HK-2 (cell line): Measurements from ENCODE around the gene CDK14.

Source experiments
- DNase-seq: peaks from one replicate; pipeline ENCODE4 v3.0.0-alpha.2; 2018; ENCODE audit not compliant: unreplicated experiment

The CDK14 gene

DNA sequence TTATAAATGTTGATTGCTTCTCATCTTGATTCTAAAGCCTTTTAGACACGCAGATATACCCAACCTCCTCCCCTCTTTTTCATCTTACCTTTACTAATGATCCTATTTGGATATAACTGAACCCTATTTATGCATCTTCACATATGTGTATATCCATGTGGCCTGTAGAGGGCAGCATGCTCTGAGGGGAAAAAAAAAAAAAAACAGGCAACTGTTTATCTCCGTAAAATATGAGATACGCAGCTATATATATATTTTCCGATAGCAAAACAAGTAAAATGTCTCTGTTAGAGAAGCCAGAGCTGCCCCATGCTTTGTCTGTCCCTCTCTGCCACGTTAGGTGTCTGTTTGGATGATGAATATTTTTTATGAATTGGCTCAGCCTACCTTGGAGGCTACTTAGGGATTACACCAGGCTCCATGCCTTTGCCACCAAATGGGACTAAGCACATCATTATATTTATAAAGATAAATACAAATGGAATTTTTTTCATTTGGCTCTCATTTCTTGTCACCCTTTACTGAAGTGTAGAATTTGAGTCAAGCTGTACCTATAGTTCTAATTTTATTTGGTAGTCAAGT, 493.4 kb downstream of the CDK14 start:
- DNase-seq, result peak; percentile 10

DNA sequence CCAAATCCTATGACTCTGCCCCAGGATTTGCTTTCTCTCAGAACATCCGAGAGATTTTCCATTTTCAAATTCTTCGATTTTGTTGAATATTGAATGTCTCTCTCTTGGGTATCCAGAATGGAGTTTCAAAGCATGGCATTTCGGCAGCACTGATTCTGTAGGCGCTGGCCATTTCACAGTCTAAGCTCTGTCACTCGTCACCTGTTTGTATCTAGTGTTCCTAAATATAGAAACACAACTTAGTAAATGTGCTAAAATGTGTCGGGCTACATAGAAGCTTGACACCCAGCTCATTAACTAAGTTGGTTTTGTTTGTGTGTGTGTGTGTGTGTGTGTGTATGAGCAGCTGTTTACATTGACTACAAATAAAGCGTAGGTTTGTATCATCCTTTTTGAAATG, 494.6 kb downstream of the CDK14 start:
- no peak for DNase-seq

GRCh38 chr7:91091631-91092030, 495.5 kb downstream of the CDK14 start:
- no peak for DNase-seq

- DNase-seq, result no peak
These were observed 497.1 kb downstream of the CDK14 start for GRCh38 chr7:91093181-91093580.

DNA sequence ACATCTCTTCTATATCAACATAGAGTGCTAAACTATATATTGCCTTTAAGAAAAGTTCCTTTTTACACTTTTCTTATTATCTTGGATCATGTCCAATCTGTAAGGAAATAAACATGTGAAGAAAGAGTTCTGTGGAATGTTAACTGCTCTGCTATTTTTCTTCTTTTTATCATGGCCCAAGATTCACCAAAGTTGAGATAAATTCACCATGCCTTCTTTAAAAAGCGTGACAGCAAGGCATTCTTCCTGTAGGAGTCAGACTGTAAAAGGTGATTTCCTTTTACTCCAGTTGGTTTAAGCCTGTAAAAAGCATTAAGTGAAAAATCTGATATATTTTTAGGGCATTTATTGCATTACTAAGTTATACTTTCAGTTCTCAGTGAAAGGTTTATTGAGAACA, 502.4 kb downstream of the CDK14 start:
- no peak for DNase-seq

GRCh38 chr7:91103363-91103762, 507.2 kb downstream of the CDK14 start:
- no peak for DNase-seq

- DNase-seq, result no peak
These were observed 511.3 kb downstream of the CDK14 start for GRCh38 chr7:91107460-91107859.

GRCh38 chr7:91109200-91109599, 513.1 kb downstream of the CDK14 start:
- DNase-seq, result no peak

DNA sequence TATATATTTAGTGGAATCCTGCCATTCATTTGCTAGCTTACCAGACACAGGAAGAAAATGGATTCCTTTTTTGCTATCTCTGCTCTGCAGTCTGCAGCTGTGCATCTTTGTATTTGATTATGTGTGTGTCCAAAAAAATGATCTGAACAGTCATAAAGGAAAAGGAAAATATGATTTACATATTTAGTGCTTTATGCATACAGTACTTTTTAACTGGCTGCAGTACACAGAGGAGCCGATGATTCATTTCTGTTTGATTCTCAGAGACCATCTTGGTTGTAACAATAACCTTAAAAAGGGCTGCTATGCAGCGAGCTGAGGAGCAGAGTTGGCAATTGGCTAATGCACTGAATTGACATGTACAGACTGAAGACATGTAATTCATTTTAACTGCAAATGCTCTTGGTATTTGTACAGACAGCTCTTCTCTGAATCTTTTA, 516.8 kb downstream of the CDK14 start:
- no peak for DNase-seq

- DNase-seq, result no peak
These were observed 518.1 kb downstream of the CDK14 start for GRCh38 chr7:91114232-91114631.

GRCh38 chr7:91126762-91127161, 530.6 kb downstream of the CDK14 start:
- DNase-seq, result no peak

GRCh38 chr7:91127325-91127724, 531.2 kb downstream of the CDK14 start:
- DNase-seq, result no peak

DNA sequence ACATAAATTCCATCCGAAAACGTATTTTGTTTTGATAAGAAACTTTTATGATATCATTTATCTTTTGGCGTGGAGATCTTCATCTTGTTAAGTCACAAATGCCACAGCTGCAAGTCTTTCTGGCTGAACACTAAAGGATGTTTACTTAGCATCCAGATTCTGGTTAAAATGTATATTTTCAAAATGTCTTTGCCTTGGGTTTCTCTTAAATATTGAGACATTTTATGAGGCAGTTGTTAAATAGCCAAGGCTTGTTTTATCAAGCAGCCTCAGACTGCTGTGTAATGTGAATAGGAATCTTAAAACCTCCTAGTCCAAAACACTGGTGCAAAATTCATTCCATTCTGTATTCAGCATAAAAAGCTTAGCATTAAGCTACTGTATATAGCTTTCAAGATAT, 531.8 kb downstream of the CDK14 start:
- no peak for DNase-seq

- no peak for DNase-seq
These were observed 532.7 kb downstream of the CDK14 start for GRCh38 chr7:91128683-91129348.

GRCh38 chr7:91135300-91135699, 539.2 kb downstream of the CDK14 start:
- no peak for DNase-seq

DNA sequence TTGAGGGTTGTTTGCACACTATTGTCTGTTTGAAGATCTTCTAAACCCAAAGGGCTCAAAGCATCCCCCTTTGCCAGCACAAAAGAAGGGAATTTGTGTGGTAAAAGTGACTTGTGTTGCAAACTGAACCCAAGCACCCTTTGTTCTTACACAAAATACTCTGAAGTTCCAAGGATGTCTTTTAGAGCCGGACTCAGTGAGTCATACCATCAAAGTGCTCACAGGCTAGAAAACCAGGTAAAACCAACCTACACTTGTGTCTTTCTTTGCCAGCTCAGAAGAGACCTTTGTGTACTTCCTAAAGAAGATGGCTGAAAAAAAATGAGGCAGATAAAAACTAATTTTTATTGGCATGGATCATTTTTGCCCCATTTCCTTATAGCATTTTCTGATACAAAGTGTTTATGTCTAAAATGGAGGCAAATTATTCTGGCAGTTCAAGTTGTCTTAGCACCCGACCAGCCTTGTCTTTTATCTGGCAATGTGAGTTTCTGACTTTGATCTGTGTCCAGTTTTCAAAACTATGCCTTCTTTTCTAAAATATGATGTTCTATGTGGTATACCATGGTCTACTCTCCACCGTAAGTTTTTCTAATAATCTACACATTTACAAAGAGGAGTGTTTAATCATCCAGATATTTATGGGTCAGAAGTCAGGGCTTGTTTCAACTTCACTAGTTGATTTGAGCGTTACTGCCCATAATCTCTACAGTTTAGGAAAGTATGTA, 539.7 kb downstream of the CDK14 start:
- no peak for DNase-seq

DNA sequence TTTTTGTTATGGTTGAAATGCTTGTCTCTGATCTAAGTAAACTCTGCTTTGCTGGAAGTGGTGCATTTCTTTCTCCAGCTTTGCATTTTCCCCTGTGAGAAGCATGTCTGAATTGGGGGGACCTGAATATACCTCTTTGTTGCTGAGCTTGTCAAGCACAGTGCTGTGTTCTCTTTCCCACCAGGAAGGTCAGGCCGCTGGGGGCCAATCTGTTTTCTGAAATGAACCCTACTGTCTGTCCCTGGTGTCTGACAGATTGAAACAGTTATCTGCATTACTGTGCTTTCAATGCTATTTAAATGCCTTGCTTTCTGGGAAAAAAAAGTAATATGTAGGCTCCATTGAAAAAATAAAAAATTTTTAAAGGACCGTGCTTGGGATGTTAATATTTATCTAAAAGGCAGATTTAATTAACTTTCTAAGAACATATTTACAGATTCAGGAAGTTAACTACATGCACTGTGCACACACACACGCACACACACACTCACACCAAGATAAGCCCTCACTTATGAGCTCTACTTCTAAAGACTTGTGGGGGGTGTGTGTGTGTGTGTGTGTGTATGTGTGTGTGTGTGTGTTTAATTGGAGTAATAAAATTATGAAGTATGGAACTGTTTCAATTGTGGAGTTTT, 541.1 kb downstream of the CDK14 start:
- DNase-seq, result no peak

DNA sequence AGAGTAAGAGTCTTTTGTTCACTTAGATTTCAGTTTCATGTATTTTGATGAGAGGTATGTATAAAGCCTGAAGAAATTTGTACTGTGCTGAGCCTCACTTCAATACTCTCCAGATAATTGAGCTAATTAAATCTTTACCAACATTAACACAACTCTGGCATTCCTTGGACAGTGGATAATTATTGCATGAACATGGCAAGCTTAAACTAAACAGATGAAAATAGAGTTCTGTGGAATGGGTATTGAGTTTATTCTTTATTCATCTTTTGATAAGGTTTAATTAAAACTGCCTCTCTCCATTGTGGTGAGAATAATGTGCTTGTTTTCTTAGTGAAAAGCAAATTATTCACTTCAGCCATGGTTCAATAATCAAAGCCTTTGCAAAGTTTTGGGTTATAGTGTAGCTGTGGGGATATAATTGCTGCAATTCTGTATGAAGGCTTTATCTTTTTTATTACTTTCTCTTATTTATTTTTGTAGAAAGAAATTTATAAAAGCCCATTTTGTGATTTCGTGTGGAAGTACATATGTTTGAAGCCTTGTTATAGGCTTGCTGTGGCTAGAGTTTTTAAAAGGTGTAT, 541.8 kb downstream of the CDK14 start:
- DNase-seq, result no peak

- DNase-seq, result no peak
These were observed 544.2 kb downstream of the CDK14 start for GRCh38 chr7:91140286-91140685.

GRCh38 chr7:91140982-91141381, 544.9 kb downstream of the CDK14 start:
- DNase-seq, result no peak

DNA sequence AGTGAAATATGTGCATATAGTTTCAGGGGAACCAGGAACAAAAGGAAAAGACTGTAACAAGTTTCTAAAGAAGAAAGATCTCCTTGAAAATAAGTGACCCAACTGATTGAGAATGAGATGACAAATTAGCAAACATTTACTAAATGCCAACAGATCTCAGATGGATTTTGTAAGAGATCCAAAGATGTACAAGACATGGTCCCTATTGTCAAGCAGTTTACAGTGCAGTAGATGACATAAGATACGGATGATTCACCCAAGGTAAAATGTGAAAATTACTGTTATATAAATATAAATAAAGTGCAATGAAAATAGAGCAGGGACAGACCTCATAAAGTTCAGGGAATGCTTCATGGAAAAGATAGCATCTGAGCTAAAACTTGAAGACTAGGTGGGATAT, 546.6 kb downstream of the CDK14 start:
- no peak for DNase-seq
